ENCODE data around the gene FBXO31.
"Not testable (repeated sequence)": the region's sequence is repeated elsewhere in the genome, so short reads cannot be mapped to it uniquely, and the experiment has no call there.

The FBXO31 gene

GRCh38 chr16:87410968-87411367 is 27.4 kb upstream of the FBXO31 start:
- no peak for DNase-seq

- no peak for DNase-seq
Measured at GRCh38 chr16:87410530-87410929, 27.0 kb upstream of the FBXO31 start.

DNA sequence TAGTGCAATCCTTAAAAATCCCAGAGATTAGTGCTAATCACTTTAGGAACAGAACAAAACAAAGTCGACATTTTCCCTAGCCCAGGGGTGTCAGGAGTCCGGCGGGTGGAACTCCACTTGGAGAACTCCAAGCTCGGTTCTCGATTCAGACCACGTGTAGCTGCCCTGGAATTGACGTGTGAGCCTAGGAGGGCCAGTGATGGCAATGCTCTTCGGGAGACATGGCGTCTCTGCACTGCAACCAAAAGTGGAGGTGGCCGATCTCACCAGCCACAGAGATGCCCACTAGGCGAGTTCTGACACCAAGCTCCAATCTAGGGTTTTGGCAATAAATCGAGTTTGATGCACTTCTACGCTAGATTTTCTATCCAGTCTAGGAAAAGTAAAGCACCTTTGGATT is 26.2 kb upstream of the FBXO31 start:
- DNase-seq, result no peak

DNA sequence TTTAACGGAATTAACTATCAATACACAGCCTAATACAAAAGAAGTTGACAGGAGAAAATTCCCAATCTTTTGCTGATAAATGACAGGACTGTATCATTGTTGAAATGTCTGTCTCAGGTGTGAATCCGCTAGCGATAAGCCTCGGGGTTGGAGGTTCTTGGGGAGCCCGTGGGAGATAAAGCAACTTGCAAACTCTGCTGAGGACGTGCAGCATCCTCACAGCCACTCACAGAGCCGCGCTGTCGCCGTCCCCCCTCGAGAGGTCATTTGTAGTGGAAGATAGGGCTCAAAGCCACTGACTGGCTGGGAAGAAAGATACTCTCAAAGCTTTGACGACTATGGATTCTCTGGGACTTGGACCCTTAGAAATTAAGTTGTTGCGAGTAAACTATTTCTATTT is 25.6 kb upstream of the FBXO31 start:
- DNase-seq, result no peak

- DNase-seq, result no peak
Measured at GRCh38 chr16:87407511-87408112, 24.0 kb upstream of the FBXO31 start.

DNA sequence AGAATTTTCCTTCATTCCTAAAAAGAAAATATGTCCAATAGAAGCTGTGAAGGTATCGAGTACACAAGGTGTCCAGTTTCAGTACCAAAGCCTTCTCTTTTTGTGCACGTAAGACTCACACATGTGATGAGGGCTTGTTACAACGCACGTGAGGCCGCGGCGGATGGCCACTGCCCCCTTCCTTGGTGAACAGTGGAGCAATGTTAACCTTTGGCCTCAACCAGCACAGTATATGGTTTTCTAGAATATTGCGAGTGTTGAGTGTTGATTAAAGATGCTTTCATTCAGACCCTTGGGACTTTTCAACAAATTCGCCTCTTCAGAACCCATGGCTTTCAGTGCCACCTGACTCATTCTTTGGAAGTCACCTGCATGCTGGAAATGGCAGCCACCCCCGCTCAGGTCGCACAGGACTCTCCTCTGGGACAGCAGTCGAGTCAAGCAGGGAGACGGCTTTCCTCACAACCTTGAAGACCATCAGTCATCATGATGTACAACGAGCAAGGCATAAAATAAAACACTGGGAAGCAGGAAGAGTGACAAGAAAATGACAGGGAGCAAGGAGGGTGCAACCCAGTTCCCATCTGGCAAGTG is 23.0 kb upstream of the FBXO31 start:
- no peak for DNase-seq

GRCh38 chr16:87404764-87405625 is 21.4 kb upstream of the FBXO31 start:
- no peak for DNase-seq

DNA sequence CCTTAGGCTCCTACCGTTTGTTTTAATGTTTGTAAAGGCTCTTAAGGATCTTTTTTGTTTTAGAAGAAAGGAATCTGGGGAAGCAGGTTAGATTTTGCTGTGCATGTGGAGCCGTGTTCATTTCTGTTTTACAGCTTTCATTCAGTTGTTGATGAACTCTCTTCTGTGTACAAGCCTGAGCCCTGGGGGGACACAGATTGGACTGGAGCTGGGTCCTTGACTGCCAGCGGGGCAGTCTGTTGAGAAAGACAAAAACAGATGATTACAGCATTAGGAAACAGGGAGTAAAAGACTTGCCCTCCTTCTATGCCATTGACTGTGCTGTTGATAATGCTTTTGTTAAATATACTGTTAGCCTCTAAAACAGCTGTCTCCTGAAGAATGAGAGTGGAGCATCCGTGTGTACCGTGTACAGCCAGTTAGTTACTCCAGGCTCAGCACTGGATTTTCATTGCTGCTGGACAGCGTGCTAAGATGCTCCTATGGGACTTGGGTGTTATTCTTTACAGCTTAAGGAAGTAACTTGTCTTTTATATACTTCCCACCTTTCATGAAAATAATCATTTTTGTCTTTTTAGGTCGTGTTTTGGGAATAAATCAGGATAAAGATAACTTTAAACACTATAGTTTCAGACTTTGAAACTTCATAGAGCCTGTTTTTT is 11.7 kb upstream of the FBXO31 start:
- no peak for DNase-seq

- no peak for DNase-seq
Measured at GRCh38 chr16:87393680-87394055, 10.1 kb upstream of the FBXO31 start.

DNA sequence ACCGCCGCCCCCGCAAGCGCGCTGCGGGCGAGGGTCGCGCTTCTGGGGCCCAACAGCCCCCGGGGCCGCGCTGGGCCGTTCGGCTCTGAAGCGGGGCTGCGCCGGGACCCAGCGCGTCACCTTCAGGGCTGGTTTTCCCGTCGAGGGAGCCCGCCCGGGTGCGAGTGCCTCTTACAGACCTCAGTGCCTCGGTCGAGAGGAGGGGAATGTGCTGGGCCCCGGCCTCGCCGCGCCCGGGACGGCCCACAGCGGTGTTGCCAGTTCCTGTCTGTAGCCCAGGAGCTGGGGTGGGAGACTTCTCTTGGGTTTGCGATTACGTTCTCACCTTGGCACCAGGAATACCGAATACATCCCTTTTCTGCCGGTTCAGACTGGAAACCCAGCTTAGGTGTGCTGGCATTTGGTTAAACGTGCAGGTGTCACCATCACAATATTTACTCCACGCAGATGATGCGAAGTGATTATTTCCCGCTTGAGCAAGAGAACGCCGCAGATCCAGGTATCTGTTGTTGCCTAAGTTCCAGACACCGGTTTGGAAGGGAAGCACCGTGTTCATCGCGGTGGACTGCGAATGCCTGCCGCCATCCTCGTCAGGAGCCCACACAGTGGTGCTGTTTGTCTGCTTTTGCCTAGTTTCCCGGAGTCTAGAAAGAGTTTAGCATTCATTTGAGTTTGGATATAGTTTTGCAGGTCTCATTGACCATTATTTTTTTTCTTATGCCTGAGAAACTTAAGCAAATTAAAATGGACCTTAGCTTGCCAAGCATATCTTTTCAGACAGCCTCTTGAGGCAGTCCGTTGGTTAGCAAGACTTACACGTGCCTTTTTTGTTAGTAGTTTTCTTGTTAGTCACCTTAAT is 9.5 kb upstream of the FBXO31 start:
- peak in 1 of 2 experiments; percentile 38 for DNase-seq

GRCh38 chr16:87391950-87392820 is 8.6 kb upstream of the FBXO31 start, which contains the start of gene MAP1LC3B:
TSS of gene MAP1LC3B (plus strand) at chr16:87392336. CDS start at chr16:87392428, 92 bp downstream.
- DNase-seq, result peak; percentile 90 to 97

DNA sequence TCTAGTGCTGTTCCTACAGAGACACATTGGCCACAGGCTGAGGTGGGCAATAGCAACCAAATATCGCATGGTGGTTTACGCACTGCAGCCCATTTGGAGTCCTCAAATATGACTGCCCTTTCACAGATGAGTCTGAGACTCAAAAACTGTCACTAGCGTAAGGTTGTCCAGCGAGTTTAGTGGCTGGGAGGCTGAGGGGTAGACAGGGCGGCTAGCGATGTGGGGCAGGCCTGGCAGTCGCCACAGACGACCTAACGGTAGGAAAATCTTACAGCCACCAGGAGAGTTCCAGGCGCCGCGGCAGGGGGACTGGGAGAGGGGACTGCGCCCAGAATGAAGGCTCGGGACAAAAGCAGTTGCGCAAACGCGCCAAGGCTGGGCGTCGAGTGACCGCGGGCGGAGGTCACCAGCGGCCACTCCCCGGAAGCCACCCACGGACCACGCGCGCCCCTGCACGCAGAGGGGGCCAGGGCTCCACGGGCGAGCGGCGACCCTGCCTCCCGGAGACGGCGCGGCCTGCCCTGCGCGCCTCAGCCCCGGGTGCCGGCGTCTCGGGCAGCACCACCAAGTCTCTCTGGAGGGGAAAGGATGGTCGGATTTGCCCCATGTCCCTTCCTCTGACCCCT is 7.9 kb upstream of the FBXO31 start:
- DNase-seq, result peak in 1 of 2 experiments; percentile 39

DNA sequence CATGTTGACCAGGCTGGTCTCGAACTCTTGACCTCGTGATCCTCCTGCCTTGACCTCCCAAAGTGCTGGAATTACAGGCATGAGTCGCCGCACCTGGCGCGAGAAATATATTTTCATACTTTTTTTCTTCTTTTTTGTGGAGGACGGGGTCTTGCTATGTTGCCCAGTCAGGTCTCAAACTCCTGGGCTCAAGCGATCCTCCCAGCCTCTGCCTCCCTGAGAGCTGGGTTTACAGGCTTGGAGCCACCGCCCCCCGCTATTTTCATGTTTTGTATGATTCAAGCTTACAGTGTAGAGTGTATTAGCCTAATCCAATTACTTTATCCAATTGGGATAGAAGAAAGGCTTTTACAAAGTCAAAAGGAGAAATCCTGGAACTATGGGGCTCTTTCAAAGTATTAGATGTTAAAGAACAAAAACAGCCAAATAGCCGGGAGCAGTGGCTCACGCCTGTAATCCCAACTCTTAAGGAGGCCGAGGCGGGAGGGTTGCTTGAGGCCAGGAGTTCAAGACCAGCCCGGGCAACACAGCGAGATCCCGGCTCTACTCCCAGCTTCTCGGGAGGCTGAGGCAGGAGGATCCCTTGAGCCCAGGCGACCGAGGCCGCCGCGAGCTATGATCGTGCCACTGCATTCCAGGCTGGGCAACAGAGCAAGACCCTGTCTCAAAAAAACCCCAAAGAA is 7.2 kb upstream of the FBXO31 start:
- DNase-seq, result no peak

GRCh38 chr16:87389914-87390313 is 6.3 kb upstream of the FBXO31 start:
- DNase-seq, result not testable (repeated sequence)

DNA sequence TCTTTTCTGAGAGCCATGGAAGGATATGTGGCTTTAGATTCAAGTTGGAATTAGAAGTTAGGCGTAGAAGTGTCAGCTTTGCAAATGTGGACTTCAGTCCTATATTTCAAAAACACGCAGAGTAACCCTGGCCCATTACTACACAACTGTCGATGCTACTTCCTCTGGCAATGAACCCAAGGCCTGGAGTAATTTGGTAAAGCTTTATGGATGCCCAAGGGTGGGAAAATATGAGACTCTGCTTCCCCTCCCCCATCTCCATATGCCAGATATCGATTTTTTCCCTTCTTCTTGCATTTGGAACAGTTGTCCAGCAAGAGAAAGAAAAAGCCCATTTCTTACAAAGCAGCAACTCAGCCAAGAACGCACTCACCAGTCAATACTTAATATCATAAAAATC is 5.7 kb upstream of the FBXO31 start:
- DNase-seq, result peak; percentile 78 to 88

DNA sequence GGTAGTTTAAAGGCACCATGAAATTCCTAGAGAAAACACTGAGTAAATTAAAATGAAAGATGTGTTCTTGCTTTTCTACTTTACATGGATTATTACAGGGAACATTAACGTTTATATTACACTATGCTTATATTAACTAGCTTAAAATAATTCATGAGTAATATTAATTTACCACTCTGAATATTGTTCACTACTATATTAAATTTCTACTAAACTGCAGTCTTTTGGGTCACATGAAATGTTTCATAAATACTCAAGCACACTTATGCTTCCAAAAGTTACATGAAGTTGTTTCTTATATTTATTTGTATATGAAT is 5.2 kb upstream of the FBXO31 start:
- no peak for DNase-seq

DNA sequence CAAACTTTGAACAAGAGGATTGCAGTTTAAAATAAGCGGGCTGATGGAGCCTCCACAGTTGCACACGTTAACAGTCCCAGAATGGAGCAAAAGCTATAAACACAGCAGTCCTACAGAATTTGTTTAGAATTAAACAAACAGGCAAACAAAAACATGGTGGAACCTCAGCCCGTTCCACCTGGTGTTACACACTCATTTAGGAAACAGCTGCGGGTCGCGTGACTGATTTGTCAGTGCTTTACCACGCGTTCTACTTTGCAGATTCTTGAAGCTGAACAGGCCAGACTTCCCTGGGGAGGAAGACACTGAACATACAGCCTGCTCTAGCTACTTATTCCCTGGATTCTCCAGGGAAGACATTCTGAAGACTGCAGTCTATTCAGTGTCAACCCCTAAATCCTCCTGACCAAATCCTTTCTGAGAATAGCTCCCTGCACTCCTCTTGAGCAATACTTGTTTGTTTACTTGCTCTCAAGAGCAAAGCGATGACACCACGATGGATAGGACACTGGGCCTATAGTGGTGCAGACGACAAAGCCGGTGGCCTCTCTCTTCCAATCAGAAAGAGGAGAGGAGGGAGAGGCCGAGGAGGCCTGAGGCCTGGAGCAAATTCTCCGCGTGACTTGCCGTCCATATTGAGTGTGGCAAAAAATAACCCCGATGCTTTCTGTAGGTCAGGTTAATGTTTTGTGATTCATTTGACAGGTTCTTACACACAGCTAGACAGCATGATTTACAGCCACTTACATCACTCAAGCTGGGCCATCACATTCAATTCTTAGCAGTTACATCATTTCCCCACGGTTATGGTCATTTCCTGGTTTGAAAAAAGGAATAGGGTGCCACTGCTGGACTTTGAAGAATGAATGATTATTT is 4.6 kb upstream of the FBXO31 start:
- peak; percentile 97 to 99 for DNase-seq

- DNase-seq, result not testable (repeated sequence)
Measured at GRCh38 chr16:87384875-87385167, 1.2 kb upstream of the FBXO31 start.

- DNase-seq, result peak in 1 of 2 experiments; percentile 81
Measured at GRCh38 chr16:87384162-87384874, 742 bp upstream of the FBXO31 start.
